Breast epithelium (tissue), 3 donors: ENCODE results near the gene INMT.

Experiments
- CTCF ChIP-seq, 3 donors: fragments of 450-650 bp; IDR thresholded peaks; one replicate each; pipeline ENCODE4 v1.5.1; 2016 to 2017; ENCODE audit warnings: antibody characterized with exemption in 3 of 3, mild to moderate bottlenecking in 3 of 3, moderate library complexity in 3 of 3
- POLR2A ChIP-seq: fragments of 450-650 bp; IDR thresholded peaks from one replicate; pipeline ENCODE4 v1.6.1; 2016; ENCODE audit warnings: antibody characterized with exemption, mild to moderate bottlenecking, moderate library complexity
- POLR2AphosphoS5 ChIP-seq, 3 donors: sonication (generic); formaldehyde crosslinking; IDR thresholded peaks; one replicate each; pipeline ENCODE4 v1.6.1; 2017; ENCODE audit warnings: antibody characterized with exemption in 3 of 3

GRCh38 chr7:30771174-30771879 is 19.4 kb downstream of the INMT start, which contains the start of gene MINDY4:
- peak in 1 of 3 donors; percentile 13 for TF ChIP-seq CTCF (IDR thresholded peaks at IDR 0.05)
- no peak for TF ChIP-seq POLR2A
- peak in 2 of 3 donors; percentile 35 to 37 for TF ChIP-seq POLR2AphosphoS5 (IDR thresholded peaks at IDR 0.05)
